ENCODE measurements around the gene MOCS3. TPM values are rescaled to one million over a fixed set of nuclear protein-coding genes. Genes with fewer than 3 reads are reported as not detected.
A peak's percentile ranks its signal among the peaks of the same experiment; 100 is the strongest.

MOCS3 gene
- total and polyA plus RNA-seq, 7 donors: 1.2 to 3.9 (median 3.6) TPM

GRCh38 chr20:50926530-50926929, 32.1 kb upstream of the MOCS3 start:
- no peak for DNase-seq
- Histone ChIP-seq H3K27ac (no peak overlapping the region), H3K4me1 (peaks cover 0 to 80% (median 55%) of the 10 kb centered on the region in 4 donors), H3K9me3 (no peaks in the 10 kb centered on the region), H3K36me3 (no peaks in the 10 kb centered on the region), H3K27me3 (no peaks in the 10 kb centered on the region), H3K4me3 (no peak overlapping the region)
- intact Hi-C loops (cut with DNase I): no loop called here
- WGBS, 2 donors: 33 to 45% methylated on average over 1 of the region's 1 CpG
- TF ChIP-seq CTCF (IDR thresholded peaks at IDR 0.05) (no peak), POLR2A (IDR thresholded peaks at IDR 0.05) (no peak), POLR2AphosphoS5 (IDR thresholded peaks at IDR 0.05) (no peak), EP300 (IDR thresholded peaks at IDR 0.05) (no peak)

GRCh38 chr20:50928469-50928868, 30.1 kb upstream of the MOCS3 start:
- Histone ChIP-seq H3K4me1 (peaks cover 0 to 67% (median 45%) of the 10 kb centered on the region in 4 donors), H3K27ac (peak overlapping the region in 2 of 4 donors; percentile 85 to 95), H3K36me3 (peaks cover 0 to 5% (median 0%) of the 10 kb centered on the region in 4 donors), H3K4me3 (peak overlapping the region in 1 of 4 donors; percentile 84), H3K27me3 (no peaks in the 10 kb centered on the region), H3K9me3 (no peaks in the 10 kb centered on the region)
- intact Hi-C loops (cut with DNase I): no loop called here
- WGBS, 2 donors: 64 to 68% methylated on average over 5 of the region's 5 CpGs
- no peak for DNase-seq
- no peak for TF ChIP-seq POLR2A (IDR thresholded peaks at IDR 0.05)
- no peak for TF ChIP-seq EP300 (IDR thresholded peaks at IDR 0.05)
- TF ChIP-seq CTCF (IDR thresholded peaks at IDR 0.05): no peak

DNA sequence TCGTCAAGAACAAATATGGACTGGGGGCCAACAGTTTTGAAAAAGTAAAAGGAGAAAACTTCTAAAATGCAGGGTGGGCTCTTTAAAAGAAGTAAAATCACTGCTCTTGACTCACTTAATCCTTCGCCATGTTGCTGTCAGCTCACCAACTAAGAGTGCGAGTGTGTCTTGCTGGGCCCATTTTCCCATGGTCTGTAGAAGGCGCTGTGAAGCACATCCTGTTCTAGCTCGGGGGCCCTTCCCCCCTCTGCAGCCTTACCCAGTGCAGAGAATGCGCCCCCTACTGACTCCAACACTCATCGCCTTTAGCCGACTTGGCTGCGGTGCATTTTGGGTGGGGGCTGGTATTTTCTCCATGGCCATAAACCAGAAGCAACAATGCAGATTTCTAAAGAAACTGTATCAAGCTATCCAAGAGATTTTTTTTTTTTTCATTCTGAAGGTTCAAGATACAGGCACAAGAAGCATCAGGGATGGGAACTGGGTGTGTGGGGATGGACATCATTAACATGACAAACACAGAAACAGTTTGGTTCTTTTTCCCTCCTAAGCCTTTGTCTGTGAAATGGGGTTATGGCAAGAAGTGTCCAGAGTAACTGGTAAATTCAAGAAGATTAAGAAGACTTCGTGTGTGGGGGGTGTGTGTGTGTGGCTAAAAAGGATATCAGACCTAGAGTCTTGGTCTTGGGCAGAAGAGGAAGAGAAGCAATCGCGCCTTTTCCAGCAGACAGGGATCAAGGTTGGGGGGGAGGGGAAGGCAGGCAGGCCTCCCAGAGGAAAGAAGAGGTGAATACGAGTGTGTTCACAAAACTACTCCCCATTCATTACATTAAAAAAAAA, 29.1 kb upstream of the MOCS3 start:
- Histone ChIP-seq H3K4me3 (peak overlapping the region; percentile 79 to 89 (median 84)), H3K36me3 (peaks cover 0 to 15% (median under 1%) of the 10 kb centered on the region in 4 donors), H3K27me3 (no peaks in the 10 kb centered on the region), H3K4me1 (peaks cover 0 to 58% (median 38%) of the 10 kb centered on the region in 4 donors), H3K9me3 (no peaks in the 10 kb centered on the region), H3K27ac (peak overlapping the region; percentile 76 to 96 (median 90))
- 7 to 9% methylated on average over 13 of the region's 13 CpGs for WGBS, 2 donors
- intact Hi-C loops (cut with DNase I): loop anchor here (2.0 kb wide), 1 partner anchor 111 kb away; no protein-coding TSS in a partner anchor
- TF ChIP-seq POLR2AphosphoS5 (IDR thresholded peaks at IDR 0.05) (peak; percentile 20 to 67 (median 62)), POLR2A (IDR thresholded peaks at IDR 0.05) (no peak), CTCF (IDR thresholded peaks at IDR 0.05) (peak; percentile 75 to 91 (median 84))
- DNase-seq: peak; percentile 94

- Histone ChIP-seq H3K4me3 (peak overlapping the region; percentile 79 to 89 (median 84)), H3K27ac (peak overlapping the region; percentile 95 to 98 (median 96)), H3K36me3 (peaks cover 0 to 24% (median 8%) of the 10 kb centered on the region in 4 donors), H3K9me3 (no peaks in the 10 kb centered on the region), H3K4me1 (peaks cover 0 to 50% (median 33%) of the 10 kb centered on the region in 4 donors), H3K27me3 (no peaks in the 10 kb centered on the region)
- DNase-seq: no peak
- intact Hi-C loops (cut with DNase I): loop anchor here (2.0 kb wide), 1 partner anchor 112 kb away; no protein-coding TSS in a partner anchor
- TF ChIP-seq CTCF (IDR thresholded peaks at IDR 0.05) (no peak), EP300 (IDR thresholded peaks at IDR 0.05) (no peak), POLR2AphosphoS5 (IDR thresholded peaks at IDR 0.05) (no peak), POLR2A (IDR thresholded peaks at IDR 0.05) (no peak)
- WGBS, 2 donors: 0 to 1% methylated on average over 79 of the region's 79 CpGs
These were observed 28.3 kb upstream of the MOCS3 start for GRCh38 chr20:50930139-50930975.

Measured in sigmoid colon (tissue), 7 donors.